Measurements from ENCODE around the gene COMMD1.
"Not testable (repeated sequence)": the region's sequence is repeated elsewhere in the genome, so short reads cannot be mapped to it uniquely, and the experiment has no call there.

Gene COMMD1

GRCh38 chr2:61905372-61906185 is at the start of gene COMMD1:
TSS of gene COMMD1 (plus strand) at chr2:61905674. CDS start at chr2:61905679, 5 bp downstream.
- Mint-ChIP-seq H3K36me3 (ENCODE audit: insufficient read depth) (peaks cover 4% of the 10 kb centered on the region), H3K27ac (ENCODE audit: low read depth) (peak within 1 kb of the TSS; percentile 91), H3K9me3 (no peaks in the 10 kb centered on the region), H3K27me3 (no peaks in the 10 kb centered on the region), H3K4me1 (peaks cover 4% of the 10 kb centered on the region), H3K4me3 (peak within 1 kb of the TSS; percentile 98)
- peak; percentile 63 to 67 for DNase-seq (ENCODE audit: low spot score in 2 of 2)
- peak; percentile 99 for ATAC-seq (replicated peaks; ENCODE audit: extremely low read depth, poor library complexity, severe bottlenecking)

GRCh38 chr2:61857224-61857623 is 48.2 kb upstream of the COMMD1 start:
- peaks cover 9% of the 10 kb centered on the region for H3K36me3 Mint-ChIP-seq (ENCODE audit: insufficient read depth)
- no peaks in the 10 kb centered on the region for H3K27me3 Mint-ChIP-seq
- no peak overlapping the region for H3K27ac Mint-ChIP-seq (ENCODE audit: low read depth)
- H3K4me3 Mint-ChIP-seq: no peak overlapping the region
- DNase-seq (ENCODE audit: low spot score in 2 of 2) (no peak), ATAC-seq (replicated peaks; ENCODE audit: extremely low read depth, poor library complexity, severe bottlenecking) (no peak)
- H3K9me3 Mint-ChIP-seq: no peaks in the 10 kb centered on the region
- peaks cover 9% of the 10 kb centered on the region for H3K4me1 Mint-ChIP-seq

DNA sequence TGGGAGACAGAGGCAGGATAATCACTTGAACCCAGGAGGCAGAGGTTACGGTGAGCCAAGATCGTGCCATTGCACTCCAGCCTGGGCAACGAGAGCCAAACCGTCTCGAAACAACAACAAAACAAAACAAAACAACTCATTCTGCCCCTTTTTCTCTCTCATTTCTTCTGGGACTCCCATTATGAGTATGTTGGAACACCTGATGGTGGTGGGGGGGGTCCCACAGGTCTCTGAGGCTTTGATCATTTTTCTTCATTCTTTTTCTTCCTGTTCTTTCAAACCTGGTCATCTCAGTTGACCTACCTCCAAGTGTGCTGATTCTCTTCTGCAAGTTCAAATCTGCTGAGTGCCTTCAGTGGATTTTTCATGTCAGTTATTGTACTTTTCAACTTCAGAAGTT is 43.4 kb upstream of the COMMD1 start:
- Mint-ChIP-seq H3K27ac (ENCODE audit: low read depth) (no peak overlapping the region), H3K9me3 (no peaks in the 10 kb centered on the region), H3K36me3 (ENCODE audit: insufficient read depth) (peaks cover 15% of the 10 kb centered on the region), H3K4me3 (no peak overlapping the region), H3K27me3 (no peaks in the 10 kb centered on the region), H3K4me1 (no peaks in the 10 kb centered on the region)
- no peak for DNase-seq (ENCODE audit: low spot score in 2 of 2)
- no peak for ATAC-seq (replicated peaks; ENCODE audit: extremely low read depth, poor library complexity, severe bottlenecking)

DNA sequence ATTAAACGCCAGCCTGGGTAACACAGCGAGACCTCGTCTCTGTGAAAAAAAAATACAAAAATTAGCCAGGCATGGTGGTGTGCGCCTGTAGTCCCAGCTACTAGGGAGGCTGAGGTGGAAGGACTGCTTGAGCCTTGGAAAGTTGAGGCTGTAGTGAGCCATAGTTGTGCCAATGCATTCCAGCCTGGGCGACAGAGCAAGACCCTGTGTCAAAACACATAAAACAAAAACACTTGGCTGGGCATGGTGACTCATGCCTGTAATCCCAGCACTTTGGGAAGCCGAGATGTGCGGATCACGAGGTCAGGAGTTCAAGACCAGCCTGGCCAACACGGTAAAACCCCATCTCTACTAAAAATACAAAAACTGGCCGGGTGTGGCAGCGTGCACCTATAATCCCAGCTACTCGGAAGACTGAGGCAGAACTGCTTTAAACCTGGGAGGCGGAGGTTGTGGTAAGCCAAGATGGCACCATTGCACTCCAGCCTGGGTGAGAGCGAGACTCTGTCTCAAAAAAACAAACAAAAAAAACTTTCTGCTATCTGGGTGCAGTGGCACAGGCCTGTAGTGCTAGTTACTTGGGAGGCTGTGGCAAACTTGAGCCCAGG is 38.9 kb upstream of the COMMD1 start:
- not testable (repeated sequence) for ATAC-seq (replicated peaks; ENCODE audit: extremely low read depth, poor library complexity, severe bottlenecking); DNase-seq (ENCODE audit: low spot score in 2 of 2); H3K27me3 Mint-ChIP-seq; H3K4me3 Mint-ChIP-seq; H3K9me3 Mint-ChIP-seq; H3K4me1 Mint-ChIP-seq
- H3K36me3 Mint-ChIP-seq (ENCODE audit: insufficient read depth): peaks cover 49% of the 10 kb centered on the region
- peak overlapping the region; percentile 35 for H3K27ac Mint-ChIP-seq (ENCODE audit: low read depth)

GRCh38 chr2:61876400-61876799 is 29.1 kb upstream of the COMMD1 start:
- no peak for DNase-seq (ENCODE audit: low spot score in 2 of 2)
- Mint-ChIP-seq H3K27ac (ENCODE audit: low read depth) (no peak overlapping the region), H3K27me3 (no peaks in the 10 kb centered on the region), H3K4me3 (no peak overlapping the region), H3K36me3 (ENCODE audit: insufficient read depth) (peaks cover 83% of the 10 kb centered on the region), H3K9me3 (no peaks in the 10 kb centered on the region), H3K4me1 (no peaks in the 10 kb centered on the region)
- ATAC-seq (replicated peaks; ENCODE audit: extremely low read depth, poor library complexity, severe bottlenecking): no peak

DNA sequence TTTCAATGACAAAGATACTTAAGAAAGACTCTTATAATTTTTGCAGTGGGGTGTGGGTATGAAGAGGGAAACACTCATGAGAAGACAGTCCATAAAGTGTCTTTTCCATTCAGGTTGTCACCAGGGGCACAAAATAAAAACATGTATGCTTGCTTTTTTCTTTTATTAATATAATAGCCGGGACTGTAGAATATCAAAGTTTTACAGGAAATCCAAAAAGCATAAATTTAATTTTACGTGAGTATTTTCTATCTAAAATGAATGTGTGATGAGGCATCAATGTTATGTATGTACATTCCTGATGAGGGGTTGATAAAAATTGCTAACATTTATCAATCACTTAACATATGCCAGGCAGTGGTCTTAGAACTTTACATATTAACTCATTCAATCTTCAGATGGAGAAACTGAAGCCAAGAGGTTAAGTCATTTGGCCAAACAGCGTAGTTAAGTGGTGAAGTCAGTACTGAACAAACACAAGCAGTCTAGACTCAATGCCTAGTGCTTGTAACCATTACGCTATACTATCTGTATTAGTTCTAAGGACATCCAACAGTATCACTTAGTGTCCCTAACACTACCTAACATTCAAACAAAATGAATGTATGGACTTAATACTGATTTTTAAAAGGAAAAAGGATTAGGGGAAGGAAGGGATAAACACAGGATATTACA is 27.8 kb upstream of the COMMD1 start:
- no peak overlapping the region for H3K27ac Mint-ChIP-seq (ENCODE audit: low read depth)
- H3K9me3 Mint-ChIP-seq: no peaks in the 10 kb centered on the region
- ATAC-seq (replicated peaks; ENCODE audit: extremely low read depth, poor library complexity, severe bottlenecking) (no peak), DNase-seq (ENCODE audit: low spot score in 2 of 2) (no peak)
- peaks cover 87% of the 10 kb centered on the region for H3K36me3 Mint-ChIP-seq (ENCODE audit: insufficient read depth)
- no peaks in the 10 kb centered on the region for H3K4me1 Mint-ChIP-seq
- H3K27me3 Mint-ChIP-seq: no peaks in the 10 kb centered on the region
- H3K4me3 Mint-ChIP-seq: no peak overlapping the region

DNA sequence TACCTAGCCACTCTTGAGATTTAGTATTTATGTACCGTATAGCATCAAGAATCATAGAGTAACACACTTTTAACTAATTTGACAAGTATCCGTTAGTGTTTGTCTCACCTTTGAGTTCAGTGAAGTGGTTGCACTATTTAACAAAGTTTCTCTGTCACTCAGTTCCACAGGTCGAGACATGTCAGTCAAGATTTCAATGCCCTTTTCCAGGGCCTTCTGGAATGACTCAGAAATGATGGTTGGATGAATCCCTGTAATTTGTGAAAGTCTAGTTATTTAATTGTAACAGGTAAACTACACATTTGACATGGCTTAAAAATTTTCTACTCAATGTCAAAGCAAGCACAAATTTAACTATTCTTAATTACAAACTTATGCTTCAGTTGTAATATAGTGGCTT is 26.7 kb upstream of the COMMD1 start:
- no peaks in the 10 kb centered on the region for H3K9me3 Mint-ChIP-seq
- H3K4me1 Mint-ChIP-seq: no peaks in the 10 kb centered on the region
- H3K27me3 Mint-ChIP-seq: no peaks in the 10 kb centered on the region
- DNase-seq (ENCODE audit: low spot score in 2 of 2) (no peak), ATAC-seq (replicated peaks; ENCODE audit: extremely low read depth, poor library complexity, severe bottlenecking) (no peak)
- H3K4me3 Mint-ChIP-seq: no peak overlapping the region
- no peak overlapping the region for H3K27ac Mint-ChIP-seq (ENCODE audit: low read depth)
- peaks cover 86% of the 10 kb centered on the region for H3K36me3 Mint-ChIP-seq (ENCODE audit: insufficient read depth)

GRCh38 chr2:61879351-61879750 is 26.1 kb upstream of the COMMD1 start:
- not testable (repeated sequence) for ATAC-seq (replicated peaks; ENCODE audit: extremely low read depth, poor library complexity, severe bottlenecking); DNase-seq (ENCODE audit: low spot score in 2 of 2); H3K9me3 Mint-ChIP-seq; H3K4me1 Mint-ChIP-seq; H3K4me3 Mint-ChIP-seq; H3K27me3 Mint-ChIP-seq
- H3K36me3 Mint-ChIP-seq (ENCODE audit: insufficient read depth): peaks cover 86% of the 10 kb centered on the region
- H3K27ac Mint-ChIP-seq (ENCODE audit: low read depth): peak overlapping the region; percentile 55

DNA sequence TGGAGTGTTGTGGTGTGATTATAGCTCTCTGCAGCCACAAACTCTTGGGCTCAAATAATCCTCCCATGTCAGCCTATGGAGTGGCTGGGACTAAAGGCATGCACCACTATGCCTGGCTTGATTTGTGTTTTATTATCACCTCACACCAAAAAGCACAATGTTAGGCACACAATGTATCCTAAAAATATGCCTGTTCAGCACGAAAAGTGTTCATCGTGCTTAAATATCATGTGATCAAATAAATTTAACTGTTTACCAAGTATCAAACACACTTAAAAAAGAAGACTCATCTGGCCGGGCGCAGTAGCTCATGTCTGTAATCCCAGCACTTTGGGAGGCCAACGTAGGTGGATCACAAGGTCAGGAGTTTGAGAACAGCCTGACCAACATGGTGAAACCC is 22.6 kb upstream of the COMMD1 start:
- Mint-ChIP-seq H3K4me3 (no peak overlapping the region), H3K4me1 (peaks cover 22% of the 10 kb centered on the region), H3K27ac (ENCODE audit: low read depth) (no peak overlapping the region), H3K9me3 (no peaks in the 10 kb centered on the region), H3K27me3 (no peaks in the 10 kb centered on the region), H3K36me3 (ENCODE audit: insufficient read depth) (peaks cover 79% of the 10 kb centered on the region)
- ATAC-seq (replicated peaks; ENCODE audit: extremely low read depth, poor library complexity, severe bottlenecking): no peak
- DNase-seq (ENCODE audit: low spot score in 2 of 2): no peak

GRCh38 chr2:61885896-61886603 is 19.4 kb upstream of the COMMD1 start:
- Mint-ChIP-seq H3K9me3 (no peaks in the 10 kb centered on the region), H3K27ac (ENCODE audit: low read depth) (peak overlapping the region; percentile 98), H3K27me3 (no peaks in the 10 kb centered on the region), H3K36me3 (ENCODE audit: insufficient read depth) (peaks cover 63% of the 10 kb centered on the region), H3K4me3 (peak overlapping the region; percentile 99), H3K4me1 (peaks cover 27% of the 10 kb centered on the region)
- DNase-seq (ENCODE audit: low spot score in 2 of 2) (no peak), ATAC-seq (replicated peaks; ENCODE audit: extremely low read depth, poor library complexity, severe bottlenecking) (no peak)

GRCh38 chr2:61887717-61888266 is 17.7 kb upstream of the COMMD1 start:
- peak overlapping the region; percentile 98 for H3K27ac Mint-ChIP-seq (ENCODE audit: low read depth)
- DNase-seq (ENCODE audit: low spot score in 2 of 2) (no peak), ATAC-seq (replicated peaks; ENCODE audit: extremely low read depth, poor library complexity, severe bottlenecking) (peak; percentile 29)
- H3K9me3 Mint-ChIP-seq: no peaks in the 10 kb centered on the region
- peaks cover 27% of the 10 kb centered on the region for H3K4me1 Mint-ChIP-seq
- peak overlapping the region; percentile 99 for H3K4me3 Mint-ChIP-seq
- peaks cover 46% of the 10 kb centered on the region for H3K36me3 Mint-ChIP-seq (ENCODE audit: insufficient read depth)
- no peaks in the 10 kb centered on the region for H3K27me3 Mint-ChIP-seq

All from central memory CD8-positive, alpha-beta T cell (primary cell).